Vagina (tissue), 2 donors: ENCODE measurements around the gene AKR1E2.

Source experiments
- CTCF ChIP-seq, 3 experiments: fragments of 450-650 bp in 2 of 3; fragments of 200-600 bp in 1 of 3; sonication (generic) in 1 of 3; IDR thresholded peaks; one replicate each; pipeline ENCODE4 v1.5.1; 2017 to 2019; ENCODE audit warnings: antibody characterized with exemption in 3 of 3, mild to moderate bottlenecking in 2 of 3, moderate library complexity in 2 of 3
- POLR2AphosphoS5 ChIP-seq, 2 donors: sonication (generic); formaldehyde crosslinking; IDR thresholded peaks; one replicate each; pipeline ENCODE4 v1.9.0; 2017; ENCODE audit warnings: antibody characterized with exemption in 2 of 2, mild to moderate bottlenecking in 2 of 2, low read depth in 1 of 2; ENCODE audit not compliant: insufficient read depth in 1 of 2

- TF ChIP-seq CTCF (IDR thresholded peaks at IDR 0.05) (no peak), POLR2AphosphoS5 (IDR thresholded peaks at IDR 0.05; ENCODE audit: insufficient read depth in 1 of 2, low read depth in 1 of 2) (no peak)
These were observed 545 bp upstream of the AKR1E2 start for GRCh38 chr10:4825456-4825867.
